Measurements from ENCODE around the gene NUP85.
A peak's percentile ranks its signal among the peaks of the same experiment; 100 is the strongest.
"Not testable (repeated sequence)": the region's sequence is repeated elsewhere in the genome, so short reads cannot be mapped to it uniquely, and the experiment has no call there.

NUP85 gene

GRCh38 chr17:75269844-75270217 is 64.4 kb downstream of the NUP85 start:
- DNase-seq (ENCODE audit: low read depth) = peak; percentile 18

- peak; percentile 78 for DNase-seq (ENCODE audit: low read depth)
Measured at GRCh38 chr17:75270218-75270965, 64.9 kb downstream of the NUP85 start.

GRCh38 chr17:75270966-75271232 is 65.4 kb downstream of the NUP85 start, which contains the start of gene MIF4GD:
MIF4GD (minus strand) TSS chr17:75271231; CDS start chr17:75270195, 1,036 bp downstream.
- no peak for DNase-seq (ENCODE audit: low read depth)

GRCh38 chr17:75271233-75271954 is 65.9 kb downstream of the NUP85 start:
- peak; percentile 72 for DNase-seq (ENCODE audit: low read depth)

GRCh38 chr17:75271955-75272847 is 66.7 kb downstream of the NUP85 start:
- DNase-seq (ENCODE audit: low read depth) = peak; percentile 77

GRCh38 chr17:75272848-75273184 is 67.3 kb downstream of the NUP85 start:
- DNase-seq (ENCODE audit: low read depth) = no peak

- peak; percentile 73 for DNase-seq (ENCODE audit: low read depth)
Measured at GRCh38 chr17:75273977-75274708, 68.7 kb downstream of the NUP85 start.

GRCh38 chr17:75277664-75278071 is 72.2 kb downstream of the NUP85 start:
- DNase-seq (ENCODE audit: low read depth) = peak; percentile 81

- DNase-seq (ENCODE audit: low read depth) = not testable (repeated sequence)
Measured at GRCh38 chr17:75280189-75280588, 74.7 kb downstream of the NUP85 start.

GRCh38 chr17:75285123-75285522 is 79.6 kb downstream of the NUP85 start:
- DNase-seq (ENCODE audit: low read depth) = no peak

Measured in EH (cell line).